GM21786 (cell line): ENCODE results near the gene PMM2.
"Not testable (repeated sequence)": the region's sequence is repeated elsewhere in the genome, so short reads cannot be mapped to it uniquely, and the experiment has no call there.

Experiments
- ATAC-seq: cut with Tn5 transposase; IDR thresholded peaks from one replicate; pipeline ENCODE4 v1.9.1; 2021; ENCODE audit not compliant: unreplicated experiment

The PMM2 gene

GRCh38 chr16:8866118-8866883 is 68.7 kb downstream of the PMM2 start:
- ATAC-seq = no peak

GRCh38 chr16:8866884-8867215 is 69.2 kb downstream of the PMM2 start:
- no peak for ATAC-seq

GRCh38 chr16:8867216-8867931 is 69.7 kb downstream of the PMM2 start:
- no peak for ATAC-seq

GRCh38 chr16:8867932-8868415 is 70.3 kb downstream of the PMM2 start:
- ATAC-seq = peak; percentile 24

GRCh38 chr16:8868416-8869211 is 71.0 kb downstream of the PMM2 start, which contains the start of gene CARHSP1:
CARHSP1 (minus strand) TSS chr16:8869006; CDS start chr16:8859328, 9,678 bp downstream.
- peak; percentile 64 for ATAC-seq

GRCh38 chr16:8869212-8869987 is 71.8 kb downstream of the PMM2 start:
- no peak for ATAC-seq

- ATAC-seq = not testable (repeated sequence)
Observed at GRCh38 chr16:8869988-8870241, 72.3 kb downstream of the PMM2 start.

- no peak for ATAC-seq
Observed at GRCh38 chr16:8872071-8872470, 74.4 kb downstream of the PMM2 start.

- no peak for ATAC-seq
Observed at GRCh38 chr16:8872967-8873865, 75.6 kb downstream of the PMM2 start.

- not testable (repeated sequence) for ATAC-seq
Observed at GRCh38 chr16:8873866-8874195, 76.2 kb downstream of the PMM2 start.

- ATAC-seq = no peak
Observed at GRCh38 chr16:8874388-8874787, 76.7 kb downstream of the PMM2 start.

- not testable (repeated sequence) for ATAC-seq
Observed at GRCh38 chr16:8875317-8875716, 77.7 kb downstream of the PMM2 start.

GRCh38 chr16:8877894-8878522 is 80.4 kb downstream of the PMM2 start:
- ATAC-seq = no peak

GRCh38 chr16:8878523-8878911 is 80.9 kb downstream of the PMM2 start:
- no peak for ATAC-seq

- ATAC-seq = no peak
Observed at GRCh38 chr16:8880839-8881510, 83.3 kb downstream of the PMM2 start.

- ATAC-seq = no peak
Observed at GRCh38 chr16:8882041-8882617, 84.5 kb downstream of the PMM2 start, which contains the start of gene LITAFD. LITAFD (plus strand) TSS chr16:8882351; CDS start chr16:8884356, 2,005 bp downstream.

GRCh38 chr16:8882725-8883377 is 85.2 kb downstream of the PMM2 start:
- ATAC-seq = no peak
